ENCODE measurements around the gene SRP14.
"Not testable (repeated sequence)": the region's sequence is repeated elsewhere in the genome, so short reads cannot be mapped to it uniquely, and the experiment has no call there.

The SRP14 gene

DNA sequence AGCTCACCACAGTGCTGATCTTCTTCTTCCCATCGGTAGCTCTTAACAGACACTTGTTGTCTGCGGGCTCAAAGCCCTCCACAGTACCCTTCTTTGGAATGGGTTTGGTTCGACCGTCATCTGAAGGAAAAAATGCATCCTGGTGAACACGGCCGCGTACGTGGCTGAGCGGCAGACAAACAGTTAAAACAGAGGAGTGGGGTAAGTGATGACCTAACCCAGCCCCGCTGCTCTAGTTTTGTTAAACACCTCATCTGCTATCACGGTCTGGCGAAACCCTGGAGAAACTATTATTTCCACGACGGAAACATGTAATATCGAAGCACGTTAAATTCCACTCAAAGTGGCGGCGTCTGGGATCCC lies 725 bp downstream of the SRP14 start:
- H3K4me3 ChIP-seq (IDR thresholded peaks at IDR 0.05; ENCODE audit: insufficient read depth, low read depth, low read length), result no peak overlapping the region
- H3K79me2 ChIP-seq (ENCODE audit: insufficient read depth, low read depth), result peaks cover 17% of the 10 kb centered on the region; the same call in 1 of the 2 replicates

DNA sequence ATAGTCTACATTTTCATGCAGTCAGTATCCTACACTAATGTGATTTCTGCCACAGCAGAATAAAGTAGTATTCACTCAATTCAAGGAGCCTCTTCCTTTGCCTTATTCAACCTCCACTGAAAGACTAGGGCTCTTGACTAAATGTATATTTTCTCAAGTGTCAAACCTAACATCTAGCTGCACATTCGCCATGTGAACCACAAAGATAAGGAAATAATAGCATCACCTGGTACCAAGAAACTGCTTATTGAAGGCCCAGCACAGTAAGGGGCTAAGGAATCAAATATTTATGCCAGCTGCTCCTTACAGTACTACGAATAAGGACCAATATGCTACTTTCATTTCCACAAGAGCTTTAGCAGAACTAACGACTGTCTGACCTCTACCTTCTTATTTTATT lies 1.3 kb downstream of the SRP14 start:
- Histone ChIP-seq H3K79me2 (ENCODE audit: insufficient read depth, low read depth) (peaks cover 17% of the 10 kb centered on the region; the same call in 1 of the 2 replicates), H3K36me3 (ENCODE audit: insufficient read depth) (no peaks in the 10 kb centered on the region; the same call in 1 of the 2 replicates)

More for the DNA sequence above, 725 bp downstream of the SRP14 start:
- peak overlapping the region; percentile 54; the same call in 1 of the 2 replicates for H3K27ac ChIP-seq
- H4K20me1 ChIP-seq (ENCODE audit: insufficient read depth), result no peaks in the 10 kb centered on the region
- peak overlapping the region; percentile 85; the same call in 1 of the 2 replicates for H2AFZ ChIP-seq (ENCODE audit: low read depth)
- H3K36me3 ChIP-seq (ENCODE audit: insufficient read depth), result no peaks in the 10 kb centered on the region; the same call in 1 of the 2 replicates
- no peaks in the 10 kb centered on the region for H3K27me3 ChIP-seq (ENCODE audit: insufficient read depth, low read depth)
- H3K4me1 ChIP-seq (ENCODE audit: low read depth, poor library complexity, severe bottlenecking), result peaks cover 36% of the 10 kb centered on the region
- H3K4me2 ChIP-seq, result peak overlapping the region; percentile 53
- TF ChIP-seq, protein P1, sequence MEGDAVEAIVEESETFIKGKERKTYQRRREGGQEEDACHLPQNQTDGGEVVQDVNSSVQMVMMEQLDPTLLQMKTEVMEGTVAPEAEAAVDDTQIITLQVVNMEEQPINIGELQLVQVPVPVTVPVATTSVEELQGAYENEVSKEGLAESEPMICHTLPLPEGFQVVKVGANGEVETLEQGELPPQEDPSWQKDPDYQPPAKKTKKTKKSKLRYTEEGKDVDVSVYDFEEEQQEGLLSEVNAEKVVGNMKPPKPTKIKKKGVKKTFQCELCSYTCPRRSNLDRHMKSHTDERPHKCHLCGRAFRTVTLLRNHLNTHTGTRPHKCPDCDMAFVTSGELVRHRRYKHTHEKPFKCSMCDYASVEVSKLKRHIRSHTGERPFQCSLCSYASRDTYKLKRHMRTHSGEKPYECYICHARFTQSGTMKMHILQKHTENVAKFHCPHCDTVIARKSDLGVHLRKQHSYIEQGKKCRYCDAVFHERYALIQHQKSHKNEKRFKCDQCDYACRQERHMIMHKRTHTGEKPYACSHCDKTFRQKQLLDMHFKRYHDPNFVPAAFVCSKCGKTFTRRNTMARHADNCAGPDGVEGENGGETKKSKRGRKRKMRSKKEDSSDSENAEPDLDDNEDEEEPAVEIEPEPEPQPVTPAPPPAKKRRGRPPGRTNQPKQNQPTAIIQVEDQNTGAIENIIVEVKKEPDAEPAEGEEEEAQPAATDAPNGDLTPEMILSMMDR (conservative IDR thresholded peaks at IDR 0.05; ENCODE audit: low read depth, low read length), result no peak
- H3K9ac ChIP-seq, result peak overlapping the region; percentile 77

DNA sequence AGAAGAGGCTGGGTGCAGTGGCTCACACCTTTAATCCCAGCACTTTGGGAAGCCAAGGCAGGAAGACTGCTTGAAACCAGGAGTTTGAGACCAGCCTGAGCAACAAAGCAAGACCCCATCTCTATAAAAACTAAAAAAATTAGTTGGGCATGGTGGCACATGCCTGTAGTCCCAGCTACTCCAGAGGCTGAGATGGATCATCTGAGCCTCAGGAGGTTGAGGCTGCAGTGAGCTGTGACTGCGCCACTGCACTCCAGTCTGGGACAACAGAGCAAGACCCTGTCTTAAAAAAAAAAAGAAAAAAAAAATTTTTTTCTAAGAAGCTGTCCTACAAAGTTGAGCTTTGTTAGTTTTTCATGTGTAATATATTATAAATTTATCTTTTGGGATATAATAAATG lies 3.8 kb downstream of the SRP14 start:
- not testable (repeated sequence) for H3K4me3 ChIP-seq (IDR thresholded peaks at IDR 0.05; ENCODE audit: insufficient read depth, low read depth, low read length); H3K36me3 ChIP-seq (ENCODE audit: insufficient read depth); H3K9ac ChIP-seq; H3K4me2 ChIP-seq; H3K27ac ChIP-seq; H4K20me1 ChIP-seq (ENCODE audit: insufficient read depth); H3K27me3 ChIP-seq (ENCODE audit: insufficient read depth, low read depth); H2AFZ ChIP-seq (ENCODE audit: low read depth)
- H3K79me2 ChIP-seq (ENCODE audit: insufficient read depth, low read depth), result peaks cover 17% of the 10 kb centered on the region; the same call in 1 of the 2 replicates
- peaks cover 32% of the 10 kb centered on the region for H3K4me1 ChIP-seq (ENCODE audit: low read depth, poor library complexity, severe bottlenecking)

More for the DNA sequence above, 1.3 kb downstream of the SRP14 start:
- Histone ChIP-seq H4K20me1 (ENCODE audit: insufficient read depth) (no peaks in the 10 kb centered on the region), H3K4me2 (peak overlapping the region; percentile 53), H3K4me1 (ENCODE audit: low read depth, poor library complexity, severe bottlenecking) (peaks cover 36% of the 10 kb centered on the region), H2AFZ (ENCODE audit: low read depth) (no peak overlapping the region), H3K27me3 (ENCODE audit: insufficient read depth, low read depth) (no peaks in the 10 kb centered on the region), H3K4me3 (IDR thresholded peaks at IDR 0.05; ENCODE audit: insufficient read depth, low read depth, low read length) (no peak overlapping the region), H3K27ac (no peak overlapping the region), H3K9ac (peak overlapping the region; percentile 77; the same call in 1 of the 2 replicates)
- TF ChIP-seq, protein P1 (conservative IDR thresholded peaks at IDR 0.05; ENCODE audit: low read depth, low read length), result no peak

DNA sequence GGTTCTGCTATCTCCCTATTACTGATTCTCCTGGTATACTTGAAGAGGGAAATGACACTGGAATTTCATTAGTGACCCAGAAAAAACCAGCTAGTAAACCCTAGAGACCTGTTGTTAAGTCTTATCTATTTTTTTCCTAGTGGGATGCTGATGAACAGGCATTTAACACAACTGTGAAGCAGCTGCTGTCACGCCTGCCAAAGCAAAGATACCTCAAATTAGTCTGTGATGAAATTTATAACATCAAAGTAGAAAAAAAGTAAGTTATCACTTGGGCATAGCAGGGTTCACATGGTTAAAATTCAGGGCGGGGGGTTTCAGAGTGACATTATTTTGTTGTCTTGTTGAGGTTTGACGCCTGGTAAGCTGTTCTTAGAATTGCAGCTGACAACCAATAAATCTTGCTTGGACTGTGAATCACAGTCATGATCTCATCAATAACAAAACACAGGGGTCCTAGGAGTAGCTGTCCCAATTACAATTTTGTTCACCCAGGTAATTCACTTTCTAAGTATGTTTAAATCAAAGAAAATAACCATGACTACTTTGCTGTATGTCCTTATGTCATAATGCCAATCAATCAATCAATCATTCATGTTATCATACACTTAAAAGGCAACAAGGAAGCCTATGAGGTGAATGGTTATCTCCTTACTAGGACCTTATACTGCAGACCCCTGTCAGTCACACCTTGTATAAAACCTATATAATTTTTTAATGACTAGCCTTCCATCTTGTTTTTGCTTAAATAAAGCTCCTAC lies 4.6 kb downstream of the SRP14 start:
- H3K27ac ChIP-seq, result no peak overlapping the region
- H3K4me1 ChIP-seq (ENCODE audit: low read depth, poor library complexity, severe bottlenecking), result peaks cover 29% of the 10 kb centered on the region
- peaks cover 4% of the 10 kb centered on the region; the same call in 1 of the 2 replicates for H3K36me3 ChIP-seq (ENCODE audit: insufficient read depth)
- H3K27me3 ChIP-seq (ENCODE audit: insufficient read depth, low read depth), result no peaks in the 10 kb centered on the region
- H2AFZ ChIP-seq (ENCODE audit: low read depth), result no peak overlapping the region
- H3K4me3 ChIP-seq (IDR thresholded peaks at IDR 0.05; ENCODE audit: insufficient read depth, low read depth, low read length), result no peak overlapping the region
- no peaks in the 10 kb centered on the region for H4K20me1 ChIP-seq (ENCODE audit: insufficient read depth)
- no peak overlapping the region for H3K9ac ChIP-seq
- TF ChIP-seq, protein P1 (conservative IDR thresholded peaks at IDR 0.05; ENCODE audit: low read depth, low read length), result no peak
- H3K4me2 ChIP-seq, result no peak overlapping the region
- peaks cover 17% of the 10 kb centered on the region; the same call in 1 of the 2 replicates for H3K79me2 ChIP-seq (ENCODE audit: insufficient read depth, low read depth)
